Left lobe of liver (tissue), 2 donors: ENCODE data around the gene GYPA. TPM values are rescaled to one million over a fixed set of nuclear protein-coding genes. Genes with fewer than 3 reads are reported as not detected.
"Not testable (repeated sequence)": the region's sequence is repeated elsewhere in the genome, so short reads cannot be mapped to it uniquely, and the experiment has no call there.

Source experiments
- ATAC-seq: fragments of 200-7000 bp; cut with Tn5 transposase; one replicate; pipeline ENCODE4 v1.9.1; 2020; ENCODE audit warnings: mild to moderate bottlenecking, moderate library complexity
- DNase-seq: peaks from one replicate; pipeline ENCODE4 v3.0.0-alpha.2; 2020; ENCODE audit warnings: low spot score
- total RNA-seq: library from RNA; stranded (reverse); gene quantifications from one replicate; pipeline ENCODE4 v1.2.1, GENCODE V29; 2021
- donor health status: DM: no; HTN: no; CAD: no; lungs with moderate emphysema.
- donor health status: DM: no; HTN: yes; CAD: no.

GYPA gene
- total RNA-seq = 1.2 TPM

- ATAC-seq, DNase-seq: not testable (repeated sequence)
Measured at GRCh38 chr4:144140594-144141295, at the start of gene GYPA. GYPA (minus strand) TSS chr4:144140718; CDS start chr4:144140635, 83 bp downstream.

GRCh38 chr4:144190009-144190408, 49.5 kb upstream of the GYPA start:
- DNase-seq (no peak), ATAC-seq (no peak)

GRCh38 chr4:144189121-144189520, 48.6 kb upstream of the GYPA start:
- DNase-seq = no peak
- ATAC-seq = no peak

GRCh38 chr4:144185086-144185485, 44.6 kb upstream of the GYPA start:
- DNase-seq = no peak
- ATAC-seq = no peak

GRCh38 chr4:144183165-144183564, 42.6 kb upstream of the GYPA start:
- DNase-seq (no peak), ATAC-seq (no peak)

GRCh38 chr4:144181391-144181790, 40.9 kb upstream of the GYPA start:
- ATAC-seq (no peak), DNase-seq (no peak)

- no peak for DNase-seq
- no peak for ATAC-seq
Measured at GRCh38 chr4:144179152-144179739, 38.7 kb upstream of the GYPA start.

- DNase-seq (no peak), ATAC-seq (no peak)
Measured at GRCh38 chr4:144178414-144178813, 37.9 kb upstream of the GYPA start.

- DNase-seq = no peak
- ATAC-seq = no peak
Measured at GRCh38 chr4:144176476-144176875, 36.0 kb upstream of the GYPA start.

- DNase-seq = no peak
- peak; percentile 80 for ATAC-seq
Measured at GRCh38 chr4:144174401-144175067, 34.0 kb upstream of the GYPA start.

- no peak for ATAC-seq
- no peak for DNase-seq
Measured at GRCh38 chr4:144171697-144172096, 31.2 kb upstream of the GYPA start.

GRCh38 chr4:144169211-144169610, 28.7 kb upstream of the GYPA start:
- ATAC-seq (no peak), DNase-seq (no peak)

GRCh38 chr4:144154044-144154443, 13.5 kb upstream of the GYPA start:
- ATAC-seq = no peak
- no peak for DNase-seq

- DNase-seq = not testable (repeated sequence)
- ATAC-seq = peak; percentile 85
Measured at GRCh38 chr4:144142690-144143326, 2.3 kb upstream of the GYPA start.

- ATAC-seq = no peak
- DNase-seq = no peak
Measured at GRCh38 chr4:144141493-144141892, 975 bp upstream of the GYPA start.

- not testable (repeated sequence) for ATAC-seq
Measured at GRCh38 chr4:144139991-144140390, 527 bp downstream of the GYPA start.

GRCh38 chr4:144139547-144139946, 971 bp downstream of the GYPA start:
- ATAC-seq, DNase-seq: not testable (repeated sequence)

More at GRCh38 chr4:144139991-144140390, 527 bp downstream of the GYPA start:
- not testable (repeated sequence) for DNase-seq

- not testable (repeated sequence) for DNase-seq, ATAC-seq
Measured at GRCh38 chr4:144138239-144138638, 2.3 kb downstream of the GYPA start.

GRCh38 chr4:144137137-144137931, 3.2 kb downstream of the GYPA start:
- ATAC-seq, DNase-seq: not testable (repeated sequence)

GRCh38 chr4:144136189-144136588, 4.3 kb downstream of the GYPA start:
- DNase-seq, ATAC-seq: not testable (repeated sequence)
